Measurements from ENCODE around the gene CRIP3.

GRCh38 chr6:43277306-43277642 lies 31.4 kb downstream of the CRIP3 start:
- TF ChIP-seq EZH2phosphoT487 (IDR thresholded peaks at IDR 0.05; ENCODE audit: insufficient read depth, low read depth) (no peak), EZH2 (IDR thresholded peaks at IDR 0.05; ENCODE audit: insufficient read depth, poor library complexity, severe bottlenecking) (no peak)
